GM21423 (cell line): ENCODE results near the gene RGS12.

Experiments used
- ATAC-seq: cut with Tn5 transposase; IDR thresholded peaks from one replicate; pipeline ENCODE4 v1.9.1; 2021; ENCODE audit warnings: mild to moderate bottlenecking, moderate library complexity; ENCODE audit not compliant: unreplicated experiment

Gene RGS12

DNA sequence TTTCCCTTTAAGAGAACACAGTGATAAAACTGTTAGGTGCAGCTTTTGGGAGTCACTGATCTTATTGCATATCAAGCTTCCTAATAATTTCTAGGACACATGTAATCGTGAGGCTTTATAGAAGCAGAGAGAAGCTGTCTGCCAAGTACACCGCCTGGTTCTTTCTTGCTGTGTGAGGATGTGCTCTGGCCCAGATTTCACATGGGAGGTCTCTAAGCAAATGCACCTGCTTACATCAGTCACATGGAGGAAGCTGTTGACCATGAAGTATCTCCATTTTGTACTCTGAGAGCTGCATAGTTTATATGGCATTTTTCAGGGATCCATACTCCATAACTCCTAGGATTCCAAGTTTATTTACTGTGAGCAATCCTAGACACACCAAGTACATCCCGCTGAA is 37.1 kb downstream of the RGS12 start:
- ATAC-seq = no peak

DNA sequence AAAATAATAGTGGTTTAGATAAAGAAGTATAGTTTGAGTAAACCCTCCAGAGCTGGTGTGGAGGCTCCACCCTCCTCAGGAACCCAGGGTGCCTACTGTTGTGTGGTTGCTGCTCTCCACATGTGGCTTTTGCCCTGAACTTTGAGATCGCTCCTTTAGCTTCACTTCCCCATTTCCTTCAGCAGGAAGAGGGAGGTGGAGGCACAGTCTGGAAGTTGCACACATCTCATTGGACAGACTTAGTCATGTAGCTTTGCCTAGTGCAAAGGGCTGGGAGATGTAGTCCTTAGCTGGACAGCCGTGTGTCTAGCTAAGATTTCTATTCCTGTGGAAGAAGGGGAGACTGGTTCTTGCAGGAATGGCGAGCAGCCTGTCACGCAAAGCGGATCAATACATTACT is 37.9 kb downstream of the RGS12 start:
- no peak for ATAC-seq

DNA sequence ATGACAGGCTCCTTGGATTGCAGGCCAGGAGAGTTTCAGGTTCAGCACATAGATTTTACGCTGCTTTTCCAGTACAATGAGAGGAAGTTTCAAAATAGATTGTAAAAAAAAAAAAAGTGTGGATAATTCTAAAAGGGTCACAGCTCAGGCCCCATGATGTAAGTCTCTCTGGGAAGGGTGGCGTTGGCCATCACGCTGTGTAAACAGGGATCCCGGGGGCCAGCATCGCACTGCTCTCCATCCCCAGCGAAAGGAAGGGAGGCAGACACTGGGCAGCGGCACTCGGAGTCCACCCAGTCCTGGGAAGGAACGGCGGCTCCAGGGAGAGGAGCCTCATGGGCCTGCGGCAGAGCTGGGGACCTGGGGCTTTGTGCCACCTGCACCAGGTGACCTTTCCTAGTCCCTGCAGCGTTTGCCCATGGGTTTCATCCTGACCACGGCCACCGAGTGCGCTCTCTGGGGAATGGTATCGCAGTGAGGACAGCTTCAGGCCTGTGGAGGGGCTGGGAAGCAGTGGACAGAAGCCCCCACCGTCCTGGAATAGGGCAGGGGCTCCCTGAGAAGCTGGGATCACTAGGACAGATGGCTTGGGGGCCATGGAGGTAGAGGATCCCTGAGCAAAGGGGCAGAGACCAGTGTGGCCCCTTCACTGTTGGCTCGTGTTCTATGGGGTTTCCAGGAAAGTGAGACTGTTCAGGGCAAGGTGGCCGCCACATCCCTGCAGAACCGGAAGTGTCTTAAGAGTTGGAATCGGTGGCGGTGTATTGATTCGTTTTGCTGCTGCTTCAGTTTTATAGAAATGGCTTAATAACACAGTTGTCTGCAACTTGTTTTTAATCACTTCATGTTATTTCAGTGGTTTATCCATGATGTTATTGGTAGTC is 38.9 kb downstream of the RGS12 start:
- no peak for ATAC-seq

DNA sequence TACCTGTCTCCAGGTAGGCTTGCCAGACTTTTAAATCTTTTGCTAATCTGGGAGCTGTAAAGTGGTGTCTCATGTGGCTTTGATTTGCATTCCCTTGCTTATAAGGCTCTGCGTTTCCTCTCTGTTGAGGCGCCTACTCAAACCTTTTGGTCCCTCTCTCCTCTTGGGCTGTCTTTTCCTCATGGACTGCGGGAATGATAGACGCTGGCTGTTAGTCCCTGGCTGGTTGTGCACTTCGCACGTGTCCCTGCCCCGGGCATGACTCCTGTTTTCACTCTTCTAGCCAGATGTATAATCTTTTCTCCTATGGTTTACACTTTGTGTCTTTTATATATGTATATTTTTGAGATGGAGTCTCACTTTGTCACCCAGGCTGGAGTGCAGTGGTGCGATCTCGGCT is 39.7 kb downstream of the RGS12 start:
- ATAC-seq = no peak

DNA sequence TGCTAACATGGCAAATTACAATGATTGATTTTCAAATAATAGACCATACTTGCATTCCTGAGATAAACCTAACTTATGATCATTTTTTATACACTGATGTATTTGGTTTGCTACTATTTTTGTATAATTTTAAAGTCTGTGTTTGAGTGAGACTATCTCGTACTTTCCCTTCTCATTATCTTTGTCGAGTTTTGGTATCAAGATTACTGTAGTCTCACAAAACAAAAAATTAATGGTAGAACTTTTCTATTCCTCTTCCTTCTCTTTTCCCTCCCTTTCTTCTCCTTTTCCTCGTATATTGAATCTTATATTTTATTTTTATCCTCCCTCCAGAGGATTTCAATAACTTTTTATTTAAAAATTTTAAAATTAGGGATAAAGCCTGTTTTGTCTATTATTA is 41.5 kb downstream of the RGS12 start:
- no peak for ATAC-seq

DNA sequence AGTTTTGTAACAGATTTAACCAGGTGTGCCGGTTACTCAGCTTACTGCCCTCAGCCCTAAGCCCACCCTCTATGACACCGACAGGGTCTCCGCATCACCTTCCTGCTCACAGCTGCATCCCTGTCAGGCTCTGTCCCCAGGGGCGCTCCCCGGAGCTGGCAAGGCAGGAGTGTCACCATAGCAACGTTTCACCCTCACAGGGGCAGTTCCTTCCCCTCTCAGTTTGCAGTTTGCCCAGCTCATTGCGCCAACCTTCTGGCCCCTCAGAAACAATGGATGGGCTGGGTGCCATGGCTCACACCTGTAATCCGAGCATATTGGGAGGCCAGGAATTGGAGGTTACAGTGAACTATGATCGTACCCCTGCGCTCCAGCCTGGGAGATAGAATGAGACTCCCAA is 42.6 kb downstream of the RGS12 start:
- no peak for ATAC-seq

DNA sequence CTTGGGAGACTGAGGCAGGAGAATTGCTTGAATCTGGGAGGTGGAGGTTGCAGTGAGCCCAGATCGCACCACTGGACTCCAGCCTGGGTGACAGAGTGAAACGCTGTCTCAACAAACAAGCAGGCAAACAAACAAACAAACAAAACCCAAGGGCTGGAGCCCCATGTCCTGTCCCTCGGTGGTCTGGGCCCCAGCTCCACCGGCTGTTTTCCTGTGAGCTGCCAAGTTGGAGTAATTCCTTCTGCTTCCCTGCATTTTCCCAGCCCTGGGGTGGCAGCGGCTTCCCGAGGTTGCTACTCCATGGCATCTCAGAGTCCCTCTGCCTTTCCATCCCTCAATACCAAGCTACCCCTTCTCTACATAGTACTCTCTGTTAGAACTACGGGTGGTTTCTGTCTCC is 43.2 kb downstream of the RGS12 start:
- ATAC-seq = no peak

DNA sequence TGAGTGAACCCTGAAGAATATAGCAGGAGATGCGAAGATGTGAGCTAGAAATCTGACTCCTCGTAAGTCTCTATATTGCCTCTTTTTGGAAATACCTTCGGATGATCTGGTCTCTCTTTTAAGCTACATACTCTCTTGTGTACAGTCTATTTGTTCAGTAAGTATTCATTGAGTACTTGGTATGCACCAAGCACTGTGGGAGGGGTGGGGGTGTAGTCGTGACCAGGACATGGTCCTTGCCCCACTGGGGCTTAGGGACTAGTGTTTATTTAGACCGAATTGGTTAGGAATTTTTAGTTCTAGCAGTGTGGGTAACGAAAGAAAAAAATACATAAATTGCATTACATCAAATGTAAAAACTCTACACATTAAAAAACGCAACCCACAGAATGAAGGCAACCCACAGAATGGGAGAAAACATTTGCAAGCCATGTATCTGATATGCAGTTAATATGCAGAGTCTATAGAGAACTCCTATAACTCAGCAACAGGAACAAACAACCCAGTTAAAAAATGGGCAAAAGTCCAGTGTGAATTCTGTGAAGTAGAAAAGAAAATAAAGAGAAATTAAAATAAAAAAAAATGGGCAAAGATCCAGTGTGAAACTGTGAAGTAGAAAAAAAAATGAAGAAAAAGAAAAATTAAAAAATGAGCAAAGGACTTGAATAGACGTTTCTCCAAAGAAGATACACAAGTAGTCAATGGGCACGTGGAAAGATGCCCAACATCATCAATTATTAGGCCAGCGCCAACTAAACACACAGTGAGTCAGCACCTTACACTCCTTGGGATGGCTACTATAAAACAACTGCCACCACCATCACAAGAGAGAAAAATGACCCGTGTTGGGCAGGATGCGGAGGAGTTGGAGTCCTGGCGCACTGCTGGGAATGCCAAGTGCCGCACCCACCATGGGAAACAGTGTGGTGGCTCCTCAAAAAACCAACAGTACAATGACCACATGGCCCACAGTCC is 43.8 kb downstream of the RGS12 start:
- no peak for ATAC-seq

DNA sequence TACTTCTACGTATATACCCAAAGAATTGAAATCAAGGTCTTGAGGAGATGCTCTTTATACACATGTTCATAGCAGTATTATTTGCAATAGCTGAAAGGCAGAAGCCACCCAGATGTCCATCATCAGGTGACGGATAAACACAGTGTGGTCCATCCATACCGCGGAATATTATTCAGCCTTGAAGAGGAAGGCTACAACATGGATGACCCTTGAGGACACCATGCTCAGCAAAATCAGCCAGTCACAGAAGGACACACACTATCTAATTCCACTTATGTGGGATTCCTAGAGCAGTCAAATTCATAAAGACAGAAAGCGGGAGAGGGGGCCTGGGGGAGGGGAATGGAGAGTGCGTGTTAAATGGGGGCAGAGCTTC is 44.5 kb downstream of the RGS12 start:
- ATAC-seq = no peak

DNA sequence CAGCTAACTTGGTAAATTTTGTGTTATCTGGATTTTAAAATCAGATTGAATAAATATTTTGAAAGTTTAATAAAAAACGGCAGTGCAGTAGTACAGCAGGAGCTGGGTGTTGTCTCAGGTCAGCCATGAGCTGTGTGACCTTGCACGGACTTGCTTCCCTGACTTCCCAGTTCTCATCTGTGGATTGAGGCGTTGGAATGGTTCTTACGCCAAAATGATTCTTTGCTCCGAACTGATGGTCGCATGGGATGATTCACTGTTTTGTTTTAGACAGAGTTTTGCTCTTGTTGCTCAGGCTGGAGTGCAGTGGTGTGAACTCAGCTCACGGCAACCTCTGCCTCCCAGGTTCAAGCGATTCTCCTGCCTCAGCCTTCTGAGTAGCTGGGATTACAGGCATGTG is 45.0 kb downstream of the RGS12 start:
- ATAC-seq = no peak

DNA sequence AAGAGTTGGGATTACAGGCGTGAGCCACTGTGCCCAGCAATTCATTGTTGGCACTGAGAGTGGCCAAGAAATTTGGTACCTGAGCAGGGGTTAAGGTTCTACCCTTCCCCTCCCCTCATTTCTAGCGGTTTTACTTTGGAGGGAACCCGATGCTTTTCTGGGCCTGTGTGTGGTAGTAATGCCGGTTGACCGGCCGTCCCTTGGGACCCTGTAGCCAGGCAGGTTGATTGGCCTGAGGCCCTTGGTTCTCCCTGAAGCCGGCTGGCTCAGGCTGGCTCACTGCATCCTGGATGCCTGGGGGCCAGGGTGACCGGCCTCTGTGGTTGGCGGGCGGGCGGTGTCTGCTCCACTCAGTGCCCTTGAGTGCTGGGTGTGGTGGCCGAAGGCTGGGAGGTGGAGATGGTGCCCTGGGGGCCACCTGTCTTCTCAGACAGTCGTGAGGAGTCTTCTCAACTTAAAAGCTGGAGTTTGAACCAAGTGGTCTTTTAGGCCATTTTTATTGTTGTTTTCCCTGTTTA is 45.6 kb downstream of the RGS12 start:
- ATAC-seq = no peak

DNA sequence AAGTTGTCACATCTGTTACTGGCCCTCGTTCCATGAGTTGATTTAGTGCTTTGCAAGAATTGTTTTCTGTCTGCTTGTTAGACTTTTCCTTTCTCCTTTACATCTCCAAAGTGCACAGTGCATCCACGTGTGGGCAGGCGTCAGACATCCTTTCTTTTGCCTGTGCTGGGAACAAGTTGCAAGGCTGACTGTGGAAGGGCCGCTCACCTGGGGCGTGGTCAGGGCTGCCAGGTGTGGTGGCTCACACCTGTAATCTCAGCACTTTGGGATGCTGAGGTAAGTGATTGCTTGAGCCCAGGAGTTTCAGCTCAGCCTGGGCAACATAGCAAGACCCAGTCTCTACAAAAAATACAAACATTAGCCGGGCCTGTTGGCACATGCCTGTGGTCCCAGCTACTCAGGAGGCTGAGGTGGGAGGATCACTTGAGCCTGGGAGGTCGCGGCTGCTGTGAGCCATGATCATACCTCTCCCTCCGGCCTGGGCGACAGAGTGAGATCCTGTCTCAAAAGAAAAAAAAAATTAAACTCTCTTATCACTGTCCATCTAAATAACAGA is 46.2 kb downstream of the RGS12 start:
- no peak for ATAC-seq

DNA sequence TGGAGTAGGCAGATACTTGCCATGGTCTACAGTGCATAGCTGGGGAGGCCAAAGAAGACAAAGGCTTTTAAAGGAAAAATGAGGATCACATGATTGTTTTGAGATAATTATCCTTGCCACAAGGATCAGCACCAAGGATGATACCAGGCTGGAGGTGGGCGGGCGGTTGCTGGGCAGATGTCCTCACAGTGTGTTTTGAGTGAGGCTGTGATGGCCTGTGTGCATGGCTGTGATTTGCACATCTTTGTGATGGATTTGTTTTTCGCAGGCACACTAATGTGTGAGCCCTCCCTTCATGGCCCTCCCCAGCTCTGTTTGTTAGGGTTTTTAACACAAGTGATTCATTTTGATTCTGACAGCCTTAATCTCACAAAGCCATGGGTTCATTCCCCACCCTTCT is 46.8 kb downstream of the RGS12 start:
- ATAC-seq = no peak

DNA sequence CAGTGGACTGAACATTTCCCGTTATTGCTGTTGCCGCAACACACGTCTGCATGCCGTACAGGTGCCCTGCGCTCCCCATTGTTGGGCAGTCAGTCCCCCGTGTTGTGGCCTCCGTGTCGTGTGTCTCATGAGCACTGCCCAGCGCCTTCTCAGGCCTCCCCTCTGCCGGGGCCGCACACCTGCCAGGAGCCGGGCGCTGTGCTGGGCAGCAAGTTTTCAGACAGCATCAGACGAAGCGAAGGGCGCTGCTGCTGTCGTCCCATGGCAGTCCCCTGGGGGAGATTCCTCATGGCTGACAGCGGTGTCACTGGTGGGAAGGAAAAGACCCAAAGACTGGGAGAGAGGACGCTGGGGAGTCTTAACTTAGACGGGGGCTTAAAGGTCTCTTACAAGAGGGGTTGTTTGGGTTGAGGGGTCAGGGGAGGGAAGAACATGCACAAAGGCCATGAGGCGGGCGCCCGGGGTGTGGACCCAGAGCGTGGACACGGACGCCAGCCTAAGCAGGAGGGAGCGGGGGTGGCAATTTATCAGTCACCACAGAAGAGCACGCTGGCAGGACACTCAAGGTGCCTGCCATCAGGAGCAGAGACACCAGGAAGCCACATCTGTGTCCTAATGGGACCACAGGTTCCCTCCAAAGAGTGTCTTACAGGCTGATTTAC is 47.3 kb downstream of the RGS12 start:
- no peak for ATAC-seq

DNA sequence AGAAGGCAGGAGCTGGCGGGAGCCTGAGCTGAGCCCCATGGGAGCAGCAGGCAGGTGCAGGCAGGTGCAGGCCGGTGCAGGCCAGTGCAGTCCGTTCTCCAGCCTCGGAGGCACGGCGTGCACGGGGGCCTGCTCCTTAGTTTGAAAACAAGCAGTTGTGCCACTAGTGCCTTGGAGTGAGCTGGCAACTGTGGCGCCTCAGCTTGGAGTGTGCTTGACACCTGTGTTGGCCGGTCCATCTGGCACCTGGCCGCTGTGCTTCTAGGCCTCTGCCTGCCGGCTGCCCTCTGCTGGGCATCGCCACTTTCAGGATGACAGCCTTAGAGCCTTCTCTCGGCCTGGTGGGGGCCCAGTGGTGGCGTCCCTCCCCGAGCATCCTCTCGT is 47.9 kb downstream of the RGS12 start:
- no peak for ATAC-seq

DNA sequence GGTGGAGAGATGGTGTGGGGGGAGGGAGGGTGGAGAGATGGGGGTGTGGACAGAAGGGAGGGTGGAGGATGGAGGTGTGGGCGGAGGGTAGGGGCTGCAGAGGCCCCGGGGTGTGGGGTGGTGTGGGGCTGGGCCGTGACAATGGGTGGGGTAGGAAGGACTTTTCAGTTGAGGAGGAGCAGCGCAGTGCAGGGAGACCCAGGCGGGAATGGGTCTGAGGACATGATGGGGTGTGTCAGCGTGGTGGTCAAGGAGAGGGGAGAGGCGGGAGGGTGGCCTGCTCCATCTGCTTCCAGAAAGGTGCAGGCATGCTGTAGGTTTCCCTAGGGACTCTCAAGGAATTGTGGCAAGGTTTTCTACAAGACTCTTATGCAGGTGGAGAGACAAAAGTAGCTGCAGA is 48.9 kb downstream of the RGS12 start:
- ATAC-seq = no peak

DNA sequence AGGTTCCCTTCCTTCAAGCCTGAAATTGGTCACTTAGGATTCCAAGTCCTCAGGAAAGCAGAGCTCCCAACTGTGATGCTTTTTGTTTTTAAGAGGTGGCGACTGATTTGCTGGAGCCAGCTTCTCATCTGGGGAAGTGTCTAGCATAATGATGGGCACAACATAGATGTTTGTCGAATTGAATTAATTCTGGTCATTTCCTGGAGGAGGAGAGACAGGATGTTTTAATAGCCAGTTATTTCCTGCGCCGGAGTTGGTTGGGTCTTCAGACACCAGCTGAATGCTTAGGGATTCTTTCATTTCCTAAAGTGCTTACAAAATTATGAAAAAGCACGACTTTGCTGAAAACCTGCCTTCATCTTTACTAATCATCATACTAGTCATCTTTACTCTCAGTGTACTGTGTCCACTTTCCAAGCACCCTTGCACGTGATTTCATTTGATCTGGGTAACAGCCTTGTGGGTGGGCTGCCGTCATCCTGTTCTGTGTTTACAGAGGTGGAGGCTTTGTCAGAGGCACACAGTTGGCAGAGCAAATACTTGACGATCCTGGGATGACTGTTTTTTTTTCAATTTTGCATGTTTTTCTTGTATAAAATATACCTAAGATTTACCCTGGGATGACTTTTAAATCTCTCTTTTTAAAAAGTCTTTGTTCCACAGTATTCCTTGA is 49.5 kb downstream of the RGS12 start:
- ATAC-seq = no peak
